ENCODE results near the gene LENEP.

The LENEP gene

DNA sequence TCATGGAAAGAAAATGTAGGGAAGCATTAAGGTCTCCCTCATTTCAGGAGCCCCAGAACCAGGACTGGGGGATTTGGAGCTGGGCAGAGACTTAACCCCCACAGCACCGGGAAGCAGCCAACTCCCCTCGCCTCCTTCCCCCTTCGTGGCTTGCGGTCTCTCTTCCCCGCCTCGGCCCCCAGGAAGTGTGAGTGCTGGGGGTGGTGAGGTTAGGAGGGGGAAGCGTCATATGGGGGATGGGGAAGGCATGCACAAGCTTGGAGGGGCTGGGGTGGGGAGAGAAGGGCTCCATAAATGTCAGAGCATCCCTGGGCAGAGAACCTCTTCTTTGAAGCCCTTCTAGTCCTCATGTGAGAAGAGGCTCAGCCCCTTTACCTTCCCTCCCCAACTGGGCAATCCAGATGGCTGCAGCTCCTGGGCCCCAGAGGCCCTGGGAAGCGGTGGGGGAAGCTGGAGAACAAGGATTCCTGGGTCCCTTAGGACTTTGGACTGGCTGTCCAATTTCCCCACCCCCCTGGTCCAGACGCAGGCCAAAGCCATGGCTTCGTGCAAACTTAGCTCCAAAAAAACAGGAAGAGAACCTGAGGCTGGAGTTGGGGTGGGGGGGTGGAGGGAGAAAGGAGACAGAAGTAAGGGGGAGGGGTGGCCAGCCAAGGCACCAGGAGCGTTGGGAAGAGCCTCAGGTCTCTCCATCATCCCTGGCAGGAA is 17.0 kb downstream of the LENEP start:
- no peak for DNase-seq (ENCODE audit: low spot score)

DNA sequence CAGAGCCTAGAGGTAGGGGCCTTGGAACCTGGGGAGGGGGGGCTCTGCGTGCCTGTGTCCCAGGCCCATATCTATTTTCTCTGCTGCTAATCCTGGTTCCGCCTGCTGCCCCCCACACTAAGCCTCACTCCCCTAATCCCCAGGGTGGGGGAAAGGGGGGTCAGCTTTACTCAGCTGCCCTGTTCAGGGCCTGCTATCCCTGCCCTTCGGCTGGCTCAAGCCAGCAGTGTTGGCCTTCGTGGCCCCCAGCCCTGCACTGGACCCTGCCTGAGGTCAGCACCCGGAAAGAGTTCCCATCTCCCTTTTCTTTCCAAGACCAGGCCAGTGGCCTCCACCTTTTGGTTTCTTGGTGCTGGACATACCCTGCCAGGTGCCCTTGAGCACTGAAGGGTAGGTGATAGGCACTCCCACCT is 17.6 kb downstream of the LENEP start:
- DNase-seq (ENCODE audit: low spot score), result no peak

DNA sequence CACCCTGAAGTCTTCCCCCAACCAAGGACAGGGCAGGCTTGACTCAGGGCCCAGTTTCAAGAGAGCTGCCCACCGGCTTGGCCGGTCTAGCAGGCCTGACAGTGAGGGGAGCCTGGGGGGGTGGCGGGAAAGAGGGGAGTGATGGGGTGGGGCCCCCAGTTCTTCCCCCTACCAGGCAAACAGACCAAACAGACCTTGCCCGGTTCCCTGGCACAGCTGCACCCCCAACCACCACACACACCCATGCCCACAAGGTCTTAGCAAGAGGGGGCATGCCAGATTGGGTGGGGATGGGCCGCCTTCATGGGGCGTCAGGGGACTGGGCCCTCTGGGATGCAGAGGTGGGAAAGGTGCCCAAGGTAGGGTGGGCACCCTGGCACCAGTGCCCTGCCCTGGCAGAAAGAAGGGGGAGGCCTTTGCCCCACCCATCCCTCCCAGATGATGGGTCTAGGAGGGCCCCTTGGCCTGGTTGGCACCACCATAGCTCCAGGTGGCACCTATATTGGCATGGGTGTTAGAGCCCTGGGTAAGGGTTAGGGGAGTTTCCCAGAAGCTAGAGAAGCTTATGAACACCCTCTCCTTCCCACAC is 18.1 kb downstream of the LENEP start:
- DNase-seq (ENCODE audit: low spot score), result no peak

DNA sequence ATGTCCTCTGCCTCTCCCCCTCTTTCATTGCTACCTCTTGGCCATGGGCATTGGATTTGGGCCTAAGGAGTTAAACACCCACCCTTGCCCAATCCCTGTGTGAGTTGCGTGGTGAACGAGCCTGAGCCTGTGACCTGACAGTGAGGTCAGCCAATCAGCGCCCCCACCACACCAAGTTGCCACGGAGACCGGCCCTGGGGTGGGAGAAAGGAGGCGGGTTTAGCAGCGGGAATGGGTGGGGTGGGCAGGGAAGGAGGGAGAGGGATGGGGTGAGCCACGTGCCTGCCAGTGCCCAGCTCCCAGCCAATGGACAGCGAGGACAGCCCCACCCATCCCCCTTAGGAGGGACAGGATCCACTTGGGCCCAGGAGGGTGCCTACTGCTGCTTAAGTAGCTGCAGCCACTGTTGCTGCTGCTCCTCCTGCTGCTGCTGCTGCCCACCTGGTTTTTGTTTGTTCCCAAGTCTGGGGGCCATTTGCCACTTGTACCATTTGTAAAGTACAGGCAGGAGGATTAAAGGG is 18.7 kb downstream of the LENEP start:
- no peak for DNase-seq (ENCODE audit: low spot score)

DNA sequence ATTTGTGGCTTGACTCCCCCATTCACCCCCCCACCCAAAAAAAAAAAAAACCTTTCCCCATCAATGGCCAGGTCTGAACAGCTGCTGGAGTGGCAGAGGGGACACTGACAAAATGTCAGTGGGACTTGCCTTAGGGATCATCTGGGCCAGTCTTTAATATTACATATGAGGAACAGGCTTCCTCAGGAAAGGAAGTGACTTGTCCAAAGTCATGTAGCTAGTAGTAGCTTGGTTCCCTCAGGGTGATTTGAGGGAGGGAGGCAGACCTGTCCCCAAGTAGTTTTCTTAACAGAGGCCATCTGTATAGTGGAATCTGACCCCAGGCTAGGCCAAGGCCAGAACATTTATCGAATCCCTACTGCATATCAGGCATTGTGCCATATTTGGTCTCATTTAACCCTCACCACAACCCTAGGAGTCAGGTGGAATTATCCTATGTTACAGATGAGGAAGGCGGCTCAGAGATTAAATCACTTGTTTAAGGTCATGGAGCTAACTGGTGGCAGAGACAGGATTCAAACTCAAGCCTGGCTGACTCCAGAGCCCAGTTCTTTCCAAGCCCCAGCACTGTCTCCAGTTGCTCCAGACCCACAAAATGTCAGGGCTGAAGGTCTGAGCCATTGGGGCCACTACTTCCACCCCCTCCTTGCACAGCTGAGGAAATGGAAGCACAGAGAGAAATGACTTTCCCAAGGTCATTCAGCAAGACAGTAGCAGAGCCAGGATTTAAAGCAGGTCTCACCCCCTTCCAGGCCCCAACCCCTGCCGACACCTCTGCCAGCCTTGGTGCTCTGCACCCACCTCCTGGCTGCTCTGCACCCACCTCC is 19.6 kb downstream of the LENEP start:
- no peak for DNase-seq (ENCODE audit: low spot score)

DNA sequence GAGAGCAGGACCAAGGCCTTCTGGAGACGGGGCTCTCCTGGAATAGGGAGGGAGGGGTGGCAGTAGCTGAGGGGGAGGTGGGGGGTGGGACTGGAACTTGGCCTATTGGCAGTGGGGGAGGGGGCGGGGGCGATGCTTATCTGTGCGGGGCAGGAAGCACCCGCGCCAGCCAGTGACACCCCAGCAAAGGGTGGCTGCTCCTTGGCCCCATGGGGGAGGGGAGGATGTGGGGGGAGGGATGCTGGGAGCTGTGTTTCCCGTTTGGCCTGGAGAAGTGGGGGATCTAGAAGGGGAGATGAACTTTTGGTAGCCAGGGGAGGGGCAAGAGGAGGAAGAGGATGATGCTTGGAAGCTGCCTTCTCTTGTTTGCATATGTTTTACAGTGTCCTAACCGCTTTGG is 20.2 kb downstream of the LENEP start:
- no peak for DNase-seq (ENCODE audit: low spot score)

DNA sequence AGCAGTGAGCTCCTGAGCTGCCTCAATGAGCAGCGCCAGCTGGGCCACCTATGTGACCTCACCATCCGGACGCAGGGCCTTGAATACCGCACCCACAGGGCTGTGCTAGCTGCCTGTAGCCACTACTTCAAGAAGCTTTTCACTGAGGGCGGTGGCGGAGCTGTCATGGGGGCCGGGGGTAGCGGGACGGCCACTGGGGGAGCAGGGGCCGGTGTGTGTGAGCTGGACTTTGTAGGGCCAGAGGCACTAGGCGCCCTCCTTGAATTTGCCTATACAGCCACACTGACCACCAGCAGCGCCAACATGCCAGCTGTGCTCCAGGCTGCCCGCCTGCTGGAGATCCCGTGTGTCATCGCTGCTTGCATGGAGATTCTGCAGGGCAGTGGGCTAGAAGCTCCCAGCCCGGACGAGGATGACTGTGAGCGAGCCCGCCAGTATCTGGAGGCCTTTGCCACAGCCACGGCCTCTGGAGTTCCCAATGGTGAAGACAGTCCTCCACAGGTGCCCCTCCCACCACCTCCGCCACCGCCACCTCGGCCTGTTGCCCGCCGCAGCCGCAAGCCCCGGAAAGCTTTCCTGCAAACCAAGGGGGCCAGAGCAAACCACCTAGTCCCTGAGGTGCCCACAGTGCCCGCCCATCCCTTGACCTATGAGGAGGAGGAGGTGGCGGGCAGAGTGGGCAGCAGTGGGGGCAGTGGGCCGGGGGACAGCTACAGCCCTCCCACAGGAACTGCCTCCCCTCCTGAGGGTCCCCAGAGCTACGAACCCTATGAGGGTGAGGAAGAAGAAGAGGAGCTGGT is 21.5 kb downstream of the LENEP start:
- DNase-seq (ENCODE audit: low spot score), result no peak

DNA sequence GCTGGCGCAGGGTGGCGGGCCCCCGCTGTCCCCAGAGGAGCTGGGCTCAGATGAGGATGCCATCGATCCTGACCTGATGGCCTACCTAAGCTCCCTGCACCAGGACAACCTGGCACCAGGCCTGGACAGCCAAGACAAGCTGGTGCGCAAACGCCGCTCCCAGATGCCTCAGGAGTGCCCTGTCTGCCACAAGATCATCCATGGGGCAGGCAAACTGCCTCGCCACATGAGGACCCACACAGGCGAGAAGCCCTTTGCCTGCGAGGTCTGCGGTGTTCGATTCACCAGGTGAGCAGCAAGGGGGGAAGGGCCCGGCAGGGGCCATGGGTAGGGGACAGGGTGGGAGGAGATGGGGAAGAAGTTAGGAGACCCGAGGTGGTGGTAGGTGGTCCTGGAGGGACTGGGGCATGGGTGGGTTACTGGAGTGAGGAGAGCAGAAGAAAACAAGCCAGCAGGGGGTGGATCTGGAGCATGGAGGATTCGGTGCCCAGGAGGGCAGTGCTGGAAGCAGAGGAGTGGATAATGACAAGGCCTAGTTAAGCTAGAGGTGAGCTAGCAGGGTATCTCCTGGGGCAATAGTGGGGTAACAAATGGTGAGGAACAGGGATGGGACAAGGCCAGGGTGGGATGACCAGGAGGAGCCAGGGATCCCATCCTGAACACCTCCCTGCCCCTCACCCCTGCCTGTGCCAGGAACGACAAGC is 22.3 kb downstream of the LENEP start:
- no peak for DNase-seq (ENCODE audit: low spot score)

DNA sequence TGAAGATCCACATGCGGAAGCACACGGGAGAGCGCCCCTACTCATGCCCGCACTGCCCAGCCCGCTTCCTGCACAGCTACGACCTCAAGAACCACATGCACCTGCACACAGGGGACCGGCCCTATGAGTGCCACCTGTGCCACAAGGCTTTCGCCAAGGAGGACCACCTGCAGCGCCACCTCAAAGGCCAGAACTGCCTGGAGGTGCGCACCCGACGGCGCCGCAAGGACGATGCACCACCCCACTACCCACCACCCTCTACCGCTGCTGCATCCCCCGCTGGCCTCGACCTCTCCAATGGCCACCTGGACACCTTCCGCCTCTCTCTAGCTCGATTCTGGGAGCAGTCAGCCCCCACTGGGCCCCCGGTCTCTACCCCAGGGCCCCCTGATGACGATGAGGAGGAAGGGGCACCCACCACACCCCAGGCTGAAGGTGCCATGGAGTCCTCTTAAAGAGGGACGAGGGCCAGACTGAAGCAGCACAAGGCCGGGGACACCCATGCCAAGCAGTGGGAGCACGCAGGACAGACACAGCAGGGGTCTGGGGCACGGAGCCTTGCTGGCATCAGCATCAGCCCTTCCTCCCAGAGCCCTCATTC is 22.9 kb downstream of the LENEP start:
- DNase-seq (ENCODE audit: low spot score), result no peak

DNA sequence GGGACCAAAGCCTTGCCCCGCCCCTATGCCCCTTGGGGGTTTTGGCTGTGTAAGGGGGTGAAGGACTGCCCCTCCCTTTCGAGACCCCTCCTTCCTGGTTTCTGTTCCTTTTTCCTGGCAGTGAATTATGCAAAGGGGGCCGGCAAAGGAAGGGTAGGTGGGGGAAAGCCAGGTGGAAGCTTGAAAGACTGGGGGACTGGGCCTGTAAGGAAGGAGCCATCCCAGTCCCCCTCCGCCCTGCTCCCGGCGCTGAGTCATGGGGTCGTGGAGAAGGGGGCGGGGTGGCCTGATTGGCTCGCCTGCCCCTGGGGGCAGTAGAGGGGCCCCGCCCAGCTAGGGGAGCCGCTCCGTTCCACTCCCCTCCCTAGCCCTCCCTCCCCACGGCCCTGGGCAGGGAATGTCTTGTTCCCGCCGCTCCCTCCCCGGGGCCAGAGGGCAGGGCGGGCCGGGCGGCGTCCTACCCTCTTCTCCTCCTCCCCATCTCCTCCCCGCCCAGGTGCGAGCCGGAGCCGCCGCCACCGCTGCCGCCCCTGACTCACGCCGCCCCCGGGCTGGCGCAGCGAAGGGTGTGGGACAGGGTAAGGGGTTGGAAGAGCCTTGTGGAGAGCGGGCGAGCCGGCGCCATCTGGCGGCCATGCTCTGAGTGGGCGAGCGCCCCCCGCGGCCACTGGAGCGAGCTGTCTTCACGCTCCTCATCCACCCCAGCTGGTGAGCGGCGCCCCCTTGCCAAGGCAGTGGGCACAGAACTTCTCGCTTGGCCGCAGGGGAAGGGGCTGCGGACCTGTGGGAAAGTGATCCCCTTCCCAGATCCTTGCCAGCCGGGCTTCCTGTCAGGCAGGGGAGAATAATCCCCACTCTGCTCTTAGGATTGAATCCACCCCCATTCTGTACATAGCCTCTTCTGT is 23.9 kb downstream of the LENEP start:
- peak; percentile 92 for DNase-seq (ENCODE audit: low spot score)

DNA sequence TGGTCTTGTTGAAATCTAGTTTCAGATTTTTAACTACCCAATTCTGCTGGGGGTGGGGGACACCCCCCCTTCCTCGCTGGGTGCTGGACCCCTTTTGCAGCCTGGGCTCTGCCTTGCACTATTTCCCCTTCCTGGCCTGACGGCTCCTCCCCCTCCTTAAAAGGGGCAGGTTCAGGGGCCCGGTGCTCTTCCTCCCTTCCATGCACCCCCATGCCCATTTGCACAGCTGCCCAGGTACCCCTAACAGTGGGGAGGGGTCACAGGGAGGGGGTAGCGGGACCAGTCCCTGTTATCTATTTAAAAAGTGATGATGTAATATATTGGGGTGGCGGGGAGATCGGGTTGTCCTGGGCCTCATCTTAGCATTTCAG is 24.5 kb downstream of the LENEP start:
- no peak for DNase-seq (ENCODE audit: low spot score)

DNA sequence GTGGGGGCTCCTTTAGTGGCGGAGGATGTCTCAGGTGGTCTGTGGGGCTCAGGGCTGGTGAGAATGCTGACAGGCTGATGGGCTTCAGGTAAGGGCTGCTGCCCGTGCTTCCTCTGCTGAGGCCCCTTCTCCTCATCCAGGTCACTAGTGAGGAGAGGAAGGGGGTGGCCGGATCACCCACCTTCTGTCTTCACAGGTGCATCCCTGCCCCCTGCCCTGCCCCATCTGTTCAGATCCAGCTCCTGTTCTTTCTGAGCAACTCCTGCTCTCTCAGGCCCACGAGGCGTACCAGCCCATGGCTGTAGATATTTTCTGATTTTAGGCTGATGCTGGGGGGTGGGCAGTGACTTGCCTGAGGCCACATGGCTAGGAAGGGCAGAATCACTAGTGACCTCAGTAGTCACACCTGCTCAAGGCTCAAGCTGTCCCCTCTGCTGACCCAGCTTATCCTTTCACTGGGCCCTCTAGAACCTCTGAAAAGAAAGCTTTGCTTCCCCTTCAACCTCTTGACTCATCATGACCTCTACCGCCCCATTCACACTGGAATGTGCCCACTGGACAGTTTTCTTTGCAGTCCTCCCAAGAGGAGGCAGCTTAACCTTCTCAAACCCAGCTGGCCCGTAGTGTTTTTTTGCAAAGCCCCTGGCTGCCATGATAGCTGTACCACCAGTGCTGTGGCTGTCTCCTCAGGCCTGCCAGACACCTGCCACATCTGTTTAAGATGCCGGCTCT is 25.4 kb downstream of the LENEP start:
- no peak for DNase-seq (ENCODE audit: low spot score)

DNA sequence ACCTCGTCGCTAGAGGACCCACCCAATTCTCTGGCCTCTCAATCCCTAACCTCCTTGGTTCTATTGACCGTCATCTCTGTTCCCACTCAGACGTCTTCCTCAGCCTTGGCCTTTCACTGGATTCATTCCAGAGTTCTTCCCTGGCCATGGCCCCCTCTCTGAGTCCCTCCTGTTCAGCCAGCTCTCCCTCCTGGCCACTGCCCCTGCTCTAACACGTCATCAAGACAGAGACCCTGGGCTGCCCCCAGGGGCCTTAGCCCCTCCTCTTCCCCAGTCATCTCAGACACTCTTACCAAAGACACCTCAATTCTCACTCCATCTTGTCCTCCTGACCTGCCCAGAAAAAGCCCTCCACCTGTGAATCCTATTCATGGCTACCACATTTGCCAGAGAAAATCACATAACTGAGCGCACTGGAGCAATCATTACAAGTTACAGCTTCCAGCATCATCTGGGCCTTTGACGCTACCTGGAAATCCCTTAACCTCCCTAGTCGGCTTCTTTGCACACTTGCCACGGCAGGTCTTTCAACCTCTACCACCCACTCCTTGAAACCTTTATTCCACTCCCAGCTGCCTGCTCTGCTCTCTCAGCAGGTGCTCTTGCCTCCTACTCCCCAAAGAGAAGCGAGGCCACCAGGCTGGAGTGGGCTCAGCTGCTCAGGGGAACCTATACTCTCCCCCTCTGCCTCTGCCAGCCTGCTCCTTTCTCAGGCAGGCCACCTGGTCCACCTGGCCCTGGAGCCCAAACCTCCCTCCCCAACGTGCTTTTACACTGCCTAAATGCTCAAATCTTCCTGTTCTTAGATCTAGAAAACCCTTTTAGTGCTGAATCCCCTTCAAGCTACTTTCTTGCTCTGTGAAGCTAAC is 26.2 kb downstream of the LENEP start:
- no peak for DNase-seq (ENCODE audit: low spot score)

DNA sequence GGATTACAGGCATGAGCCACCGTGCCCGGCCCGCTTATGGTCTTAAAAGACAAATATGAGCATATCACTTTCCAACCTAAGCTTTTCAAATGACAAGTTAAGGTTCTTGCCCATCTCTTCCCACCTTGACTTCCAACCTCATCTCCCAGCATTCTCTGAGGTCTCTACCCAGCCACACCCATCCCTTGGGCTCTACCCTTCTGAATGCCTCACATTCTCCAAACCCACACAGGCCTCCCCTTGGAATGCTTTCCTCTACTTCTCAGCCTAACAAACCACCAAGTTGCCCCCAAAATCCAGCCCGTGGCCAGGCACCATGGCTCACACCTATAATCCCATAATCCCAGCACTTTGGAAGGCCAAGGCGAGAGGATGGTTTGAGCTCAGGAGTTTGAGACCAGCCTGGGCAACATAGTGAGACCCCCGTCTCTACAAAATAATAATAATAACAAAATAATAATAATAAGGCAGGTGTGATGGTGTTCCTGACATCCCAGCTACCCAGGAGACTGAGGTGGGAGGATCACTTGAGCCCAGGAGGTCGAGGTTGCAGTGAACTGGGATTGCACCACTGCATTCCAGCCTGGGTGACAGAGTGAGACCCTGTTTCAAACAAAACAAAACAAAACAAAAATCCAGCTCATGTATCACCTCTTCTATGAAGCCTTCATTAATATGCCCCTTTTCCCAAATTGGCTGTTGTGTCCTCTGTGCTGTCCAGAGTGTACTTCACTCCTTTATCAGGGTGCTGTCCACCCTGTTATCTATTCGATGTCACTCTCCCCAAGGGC is 28.9 kb downstream of the LENEP start:
- no peak for DNase-seq (ENCODE audit: low spot score)

DNA sequence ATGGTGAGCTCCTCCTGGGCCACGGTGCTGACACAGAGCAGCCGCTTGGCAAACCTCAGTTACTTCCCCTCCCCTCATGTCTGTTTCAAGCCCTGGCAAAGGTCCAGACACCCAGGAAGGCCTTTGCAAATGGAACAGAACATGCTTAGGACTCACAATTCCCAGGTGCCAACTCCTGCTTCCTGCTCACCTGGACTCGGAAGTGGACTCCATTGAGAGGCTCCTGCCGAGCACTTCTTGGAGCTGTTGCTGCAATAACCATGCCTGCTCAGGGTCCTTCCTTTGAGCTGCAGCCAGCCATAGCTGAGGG is 29.5 kb downstream of the LENEP start:
- no peak for DNase-seq (ENCODE audit: low spot score)

DNA sequence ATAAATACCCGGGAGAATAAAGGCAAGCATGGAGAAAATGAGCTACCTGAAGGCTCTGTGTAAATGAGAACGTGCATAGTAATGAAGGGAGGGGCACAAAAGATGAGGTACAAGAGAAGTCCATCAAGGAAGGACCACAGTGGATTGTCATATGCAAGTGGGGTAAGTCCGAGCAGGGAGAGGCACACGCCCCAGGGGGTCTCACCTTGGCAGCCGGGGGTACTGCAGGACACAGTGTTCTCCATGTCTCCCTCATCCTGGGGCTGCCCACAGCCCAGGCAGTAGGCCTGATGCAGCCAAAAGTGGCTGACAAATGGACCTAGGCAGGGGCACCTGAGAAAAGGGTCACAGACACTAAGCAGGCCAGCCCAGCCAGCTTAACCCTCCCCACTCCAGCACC is 30.2 kb downstream of the LENEP start:
- DNase-seq (ENCODE audit: low spot score), result no peak

DNA sequence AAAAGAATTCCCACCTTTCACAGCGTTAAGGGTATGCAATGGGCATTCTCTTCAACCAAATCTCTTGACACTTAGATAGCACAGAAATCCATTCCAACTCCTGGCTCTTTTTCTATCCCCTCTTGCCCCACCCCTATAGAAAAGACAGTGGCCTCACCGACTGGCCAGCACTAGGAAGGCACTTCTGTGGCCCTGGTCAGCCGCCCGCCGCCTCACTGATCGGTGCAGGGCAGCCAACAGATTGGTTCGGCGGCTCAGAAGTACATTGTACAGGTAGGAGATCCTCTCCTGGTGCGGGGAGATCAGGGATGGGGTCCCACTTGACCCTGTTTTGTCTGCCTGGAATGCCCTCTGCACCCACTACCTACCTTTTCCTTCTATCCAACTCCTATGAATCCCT is 30.9 kb downstream of the LENEP start:
- DNase-seq (ENCODE audit: low spot score), result no peak

DNA sequence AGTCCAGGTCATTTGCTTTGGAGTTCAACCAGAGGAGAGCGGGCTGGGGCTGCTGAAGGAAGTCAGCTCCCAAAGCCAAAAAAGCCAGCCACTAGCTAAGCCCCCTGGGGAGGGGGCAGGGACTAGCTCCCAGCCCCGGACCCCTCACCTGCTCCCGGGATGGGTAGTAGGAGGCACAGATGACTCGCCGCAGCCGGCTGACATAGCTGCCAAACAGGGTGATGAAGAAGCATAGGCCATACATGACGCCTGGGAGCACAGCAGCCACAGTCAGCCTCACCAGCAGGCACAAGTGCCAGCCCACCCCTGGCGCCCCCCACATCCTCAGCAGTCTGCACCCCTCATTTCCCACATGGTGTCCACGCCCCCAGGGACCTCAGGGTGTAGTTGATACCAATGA is 32.8 kb downstream of the LENEP start:
- DNase-seq (ENCODE audit: low spot score), result no peak
